ENCODE results near the gene ACOX2.

DNA sequence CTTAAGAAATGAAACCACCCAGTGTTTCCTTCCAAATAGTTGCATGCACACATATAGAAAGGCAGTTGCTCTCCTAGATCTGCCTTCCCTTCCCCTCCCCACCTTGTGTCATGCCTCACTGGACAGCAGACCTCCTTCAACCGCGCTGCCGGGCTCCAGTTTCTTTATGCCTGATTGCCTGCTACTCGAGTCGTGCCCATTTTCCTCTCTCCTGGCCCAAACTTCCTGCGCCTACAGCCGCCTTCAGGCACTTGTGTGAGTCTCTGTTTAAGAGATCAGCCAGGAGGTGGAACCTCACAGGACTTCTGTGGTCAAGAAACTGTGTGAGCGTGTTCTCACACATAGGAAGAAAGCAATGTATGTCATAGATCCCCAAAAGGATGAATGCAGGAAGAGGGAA lies 49.0 kb upstream of the ACOX2 start:
- TF ChIP-seq, protein P1, sequence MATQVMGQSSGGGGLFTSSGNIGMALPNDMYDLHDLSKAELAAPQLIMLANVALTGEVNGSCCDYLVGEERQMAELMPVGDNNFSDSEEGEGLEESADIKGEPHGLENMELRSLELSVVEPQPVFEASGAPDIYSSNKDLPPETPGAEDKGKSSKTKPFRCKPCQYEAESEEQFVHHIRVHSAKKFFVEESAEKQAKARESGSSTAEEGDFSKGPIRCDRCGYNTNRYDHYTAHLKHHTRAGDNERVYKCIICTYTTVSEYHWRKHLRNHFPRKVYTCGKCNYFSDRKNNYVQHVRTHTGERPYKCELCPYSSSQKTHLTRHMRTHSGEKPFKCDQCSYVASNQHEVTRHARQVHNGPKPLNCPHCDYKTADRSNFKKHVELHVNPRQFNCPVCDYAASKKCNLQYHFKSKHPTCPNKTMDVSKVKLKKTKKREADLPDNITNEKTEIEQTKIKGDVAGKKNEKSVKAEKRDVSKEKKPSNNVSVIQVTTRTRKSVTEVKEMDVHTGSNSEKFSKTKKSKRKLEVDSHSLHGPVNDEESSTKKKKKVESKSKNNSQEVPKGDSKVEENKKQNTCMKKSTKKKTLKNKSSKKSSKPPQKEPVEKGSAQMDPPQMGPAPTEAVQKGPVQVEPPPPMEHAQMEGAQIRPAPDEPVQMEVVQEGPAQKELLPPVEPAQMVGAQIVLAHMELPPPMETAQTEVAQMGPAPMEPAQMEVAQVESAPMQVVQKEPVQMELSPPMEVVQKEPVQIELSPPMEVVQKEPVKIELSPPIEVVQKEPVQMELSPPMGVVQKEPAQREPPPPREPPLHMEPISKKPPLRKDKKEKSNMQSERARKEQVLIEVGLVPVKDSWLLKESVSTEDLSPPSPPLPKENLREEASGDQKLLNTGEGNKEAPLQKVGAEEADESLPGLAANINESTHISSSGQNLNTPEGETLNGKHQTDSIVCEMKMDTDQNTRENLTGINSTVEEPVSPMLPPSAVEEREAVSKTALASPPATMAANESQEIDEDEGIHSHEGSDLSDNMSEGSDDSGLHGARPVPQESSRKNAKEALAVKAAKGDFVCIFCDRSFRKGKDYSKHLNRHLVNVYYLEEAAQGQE (IDR thresholded peaks at IDR 0.05; ENCODE audit: insufficient read depth in 1 of 2, low read depth in 2 of 2, low read length in 1 of 2): no peak
- TF ChIP-seq, protein P2, sequence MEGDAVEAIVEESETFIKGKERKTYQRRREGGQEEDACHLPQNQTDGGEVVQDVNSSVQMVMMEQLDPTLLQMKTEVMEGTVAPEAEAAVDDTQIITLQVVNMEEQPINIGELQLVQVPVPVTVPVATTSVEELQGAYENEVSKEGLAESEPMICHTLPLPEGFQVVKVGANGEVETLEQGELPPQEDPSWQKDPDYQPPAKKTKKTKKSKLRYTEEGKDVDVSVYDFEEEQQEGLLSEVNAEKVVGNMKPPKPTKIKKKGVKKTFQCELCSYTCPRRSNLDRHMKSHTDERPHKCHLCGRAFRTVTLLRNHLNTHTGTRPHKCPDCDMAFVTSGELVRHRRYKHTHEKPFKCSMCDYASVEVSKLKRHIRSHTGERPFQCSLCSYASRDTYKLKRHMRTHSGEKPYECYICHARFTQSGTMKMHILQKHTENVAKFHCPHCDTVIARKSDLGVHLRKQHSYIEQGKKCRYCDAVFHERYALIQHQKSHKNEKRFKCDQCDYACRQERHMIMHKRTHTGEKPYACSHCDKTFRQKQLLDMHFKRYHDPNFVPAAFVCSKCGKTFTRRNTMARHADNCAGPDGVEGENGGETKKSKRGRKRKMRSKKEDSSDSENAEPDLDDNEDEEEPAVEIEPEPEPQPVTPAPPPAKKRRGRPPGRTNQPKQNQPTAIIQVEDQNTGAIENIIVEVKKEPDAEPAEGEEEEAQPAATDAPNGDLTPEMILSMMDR (IDR thresholded peaks at IDR 0.05): no peak
